Endothelial cell of umbilical vein (primary cell): ENCODE data around the gene HNRNPA1L2.
"Not testable (repeated sequence)": the region's sequence is repeated elsewhere in the genome, so short reads cannot be mapped to it uniquely, and the experiment has no call there.

ENCODE experiments used
- EZH2 ChIP-seq: IDR thresholded peaks from 2 replicates; pipeline ENCODE4 v1.6.1; 2012; ENCODE audit warnings: borderline replicate concordance, low read depth, mild to moderate bottlenecking, moderate library complexity, low read length, inconsistent platforms; ENCODE audit not compliant: severe bottlenecking
- FOS ChIP-seq: IDR thresholded peaks from 2 replicates; pipeline ENCODE4 v1.6.1; 2011; ENCODE audit warnings: mild to moderate bottlenecking, low read length, moderate library complexity, borderline replicate concordance; ENCODE audit not compliant: insufficient read depth
- POLR2A ChIP-seq: IDR thresholded peaks from 2 replicates; pipeline ENCODE4 v1.6.1; 2012; ENCODE audit warnings: low read depth, mild to moderate bottlenecking, control low read depth, low read length
- POLR2AphosphoS5 ChIP-seq: IDR thresholded peaks from 2 replicates; pipeline ENCODE4 v1.6.1; 2012; ENCODE audit warnings: low read depth, mild to moderate bottlenecking, control low read depth, low read length, moderate library complexity; ENCODE audit not compliant: insufficient read depth
- TF ChIP-seq, protein P1 (sequence below), 2 donors: IDR thresholded peaks; 1 replicate in 1 of 2; 2 replicates in 1 of 2; pipeline ENCODE4 v1.5.1; 2011; ENCODE audit warnings: low read length in 2 of 2, mild to moderate bottlenecking in 2 of 2, moderate library complexity in 2 of 2, control low read depth in 1 of 2, inconsistent platforms in 1 of 2, low read depth in 1 of 2; ENCODE audit not compliant: insufficient read depth in 1 of 2; ENCODE audit errors: extremely low read depth in 1 of 2

DNA sequence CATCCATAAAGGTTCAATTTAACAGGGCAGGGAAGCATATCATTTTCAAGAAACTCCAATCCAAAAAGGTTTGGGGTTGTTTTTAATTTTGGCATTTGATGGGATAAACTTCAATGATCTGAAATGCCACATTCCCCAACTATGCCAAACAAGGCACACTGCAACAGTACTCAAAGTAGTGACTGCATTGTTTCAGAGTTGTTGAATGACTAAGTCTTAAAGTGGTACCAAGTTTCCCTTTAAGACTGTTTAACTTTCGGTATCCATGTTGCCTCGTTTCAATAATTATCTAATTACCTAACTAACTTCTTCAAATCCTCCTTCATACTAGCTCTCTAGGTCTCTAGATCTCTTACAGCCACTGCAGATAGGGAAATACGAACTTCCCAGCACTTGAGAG, 48.4 kb upstream of the HNRNPA1L2 start:
- not testable (repeated sequence) for TF ChIP-seq POLR2AphosphoS5, POLR2A, EZH2, FOS
- TF ChIP-seq, protein P1, sequence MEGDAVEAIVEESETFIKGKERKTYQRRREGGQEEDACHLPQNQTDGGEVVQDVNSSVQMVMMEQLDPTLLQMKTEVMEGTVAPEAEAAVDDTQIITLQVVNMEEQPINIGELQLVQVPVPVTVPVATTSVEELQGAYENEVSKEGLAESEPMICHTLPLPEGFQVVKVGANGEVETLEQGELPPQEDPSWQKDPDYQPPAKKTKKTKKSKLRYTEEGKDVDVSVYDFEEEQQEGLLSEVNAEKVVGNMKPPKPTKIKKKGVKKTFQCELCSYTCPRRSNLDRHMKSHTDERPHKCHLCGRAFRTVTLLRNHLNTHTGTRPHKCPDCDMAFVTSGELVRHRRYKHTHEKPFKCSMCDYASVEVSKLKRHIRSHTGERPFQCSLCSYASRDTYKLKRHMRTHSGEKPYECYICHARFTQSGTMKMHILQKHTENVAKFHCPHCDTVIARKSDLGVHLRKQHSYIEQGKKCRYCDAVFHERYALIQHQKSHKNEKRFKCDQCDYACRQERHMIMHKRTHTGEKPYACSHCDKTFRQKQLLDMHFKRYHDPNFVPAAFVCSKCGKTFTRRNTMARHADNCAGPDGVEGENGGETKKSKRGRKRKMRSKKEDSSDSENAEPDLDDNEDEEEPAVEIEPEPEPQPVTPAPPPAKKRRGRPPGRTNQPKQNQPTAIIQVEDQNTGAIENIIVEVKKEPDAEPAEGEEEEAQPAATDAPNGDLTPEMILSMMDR (IDR thresholded peaks at IDR 0.05; ENCODE audit: extremely low read depth in 1 of 2, insufficient read depth in 1 of 2, low read depth in 1 of 2, low read length in 2 of 2) = not testable (repeated sequence)
